Measurements from ENCODE around the gene TRO. TPM values are rescaled to one million over a fixed set of nuclear protein-coding genes. Genes with fewer than 3 reads are reported as not detected.

TRO gene
- 100 to 1,000 TPM in 1 of 5 donors, 10 to 100 TPM in 4; 92.2 to 138 (median 96.3) TPM for polyA plus RNA-seq (ENCODE audit: insufficient read depth in 1 of 5, insufficient read length in 5 of 5, low replicate concordance in 1 of 5)
- long read RNA-seq, donor 1, partial matches to known transcripts: 29 of 37 reads
- long read RNA-seq, donor 1, other reads (novel, unspliced or antisense): 0 of 37 reads
- long read RNA-seq, donor 2, partial matches to known transcripts: 13 of 15 reads
- long read RNA-seq, donor 2, other reads (novel, unspliced or antisense): 0 of 15 reads
- long read RNA-seq, donor 3, partial matches to known transcripts: 44 of 46 reads
- long read RNA-seq, donor 3, other reads (novel, unspliced or antisense): 0 of 46 reads
- long read RNA-seq, donor 4, partial matches to known transcripts: 14 of 18 reads
- long read RNA-seq, donor 4, other reads (novel, unspliced or antisense): 0 of 18 reads
- long read RNA-seq, donor 5, partial matches to known transcripts: 59 of 70 reads
- long read RNA-seq, donor 5, other reads (novel, unspliced or antisense): 0 of 70 reads
- long read RNA-seq, donor 6, partial matches to known transcripts: 15 of 20 reads
- long read RNA-seq, donor 6, other reads (novel, unspliced or antisense): 0 of 20 reads
- long read RNA-seq, donor 7, full-length matches to known transcripts: 4 of 10 reads
- long read RNA-seq, donor 7, partial matches to known transcripts: 6 of 10 reads
- long read RNA-seq, donor 7, other reads (novel, unspliced or antisense): 0 of 10 reads
- long read RNA-seq, donor 8, partial matches to known transcripts: 0 of 3 reads
- long read RNA-seq, donor 8, other reads (novel, unspliced or antisense): 0 of 3 reads

GRCh38 chrX:54920610-54921426, at the start of gene TRO:
Gene TRO, plus strand, starts transcription at chrX:54920824. Its CDS starts 1,423 bp downstream, at chrX:54922247.
- peak; percentile 19 to 33 for DNase-seq

- DNase-seq: no peak
These were observed 34.9 kb upstream of the TRO start for GRCh38 chrX:54885740-54886139.

- DNase-seq: peak; percentile 2 to 8
These were observed 29.1 kb upstream of the TRO start for GRCh38 chrX:54891573-54891972.

- DNase-seq: no peak
These were observed 26.5 kb upstream of the TRO start for GRCh38 chrX:54894159-54894558.

GRCh38 chrX:54909941-54910340, 10.7 kb upstream of the TRO start:
- DNase-seq: no peak

GRCh38 chrX:54921427-54922021, 900 bp downstream of the TRO start:
- DNase-seq: peak; percentile 62 to 71

GRCh38 chrX:54922547-54922946, 1.9 kb downstream of the TRO start:
- no peak for DNase-seq

GRCh38 chrX:54923376-54923775, 2.8 kb downstream of the TRO start:
- DNase-seq: no peak

- no peak for DNase-seq
These were observed 6.4 kb downstream of the TRO start for GRCh38 chrX:54926978-54927377.

- no peak for DNase-seq
These were observed 8.3 kb downstream of the TRO start for GRCh38 chrX:54928876-54929275.

GRCh38 chrX:54930291-54931049, 9.8 kb downstream of the TRO start:
- no peak for DNase-seq

GRCh38 chrX:54931107-54931506, 10.5 kb downstream of the TRO start:
- DNase-seq: no peak

GRCh38 chrX:54933150-54933826, 12.7 kb downstream of the TRO start:
- no peak for DNase-seq

- DNase-seq: no peak
These were observed 13.4 kb downstream of the TRO start for GRCh38 chrX:54934058-54934457.

GRCh38 chrX:54934890-54935289, 14.3 kb downstream of the TRO start:
- DNase-seq: no peak

- DNase-seq: no peak
These were observed 14.7 kb downstream of the TRO start for GRCh38 chrX:54935306-54935705.

GRCh38 chrX:54937416-54937815, 16.8 kb downstream of the TRO start:
- DNase-seq: no peak

- no peak for DNase-seq
These were observed 24.2 kb downstream of the TRO start for GRCh38 chrX:54944816-54945215.

- DNase-seq: no peak
These were observed 24.6 kb downstream of the TRO start for GRCh38 chrX:54945224-54945623.

GRCh38 chrX:54950730-54951375, 30.2 kb downstream of the TRO start:
- no peak for DNase-seq
